Spleen (tissue), 11 donors: Measurements from ENCODE around the gene SLC39A7. TPM values are rescaled to one million over a fixed set of nuclear protein-coding genes. Genes with fewer than 3 reads are reported as not detected.

Source experiments
- DNase-seq: peaks from one replicate; pipeline ENCODE4 v3.0.0-alpha.2; 2020
- H3K27ac ChIP-seq, 8 donors: fragments of 200-600 bp; sonication (generic) in 7 of 8; 1 replicate in 4 of 8; 2 replicates in 4 of 8; pipeline versions ENCODE4 v1.5.0 to v1.8.0; 2016 to 2021; ENCODE audit warnings: inconsistent platforms in 4 of 8, mild to moderate bottlenecking in 4 of 8, moderate library complexity in 1 of 8
- H3K27me3 ChIP-seq, 7 donors: fragments of 200-600 bp; sonication (generic) in 6 of 7; replicated peaks in 1 of 7; 1 replicate in 4 of 7; 2 replicates in 3 of 7; pipeline versions ENCODE4 v1.5.0 to v1.8.0; 2016 to 2021; ENCODE audit warnings: inconsistent platforms in 3 of 7, mild to moderate bottlenecking in 1 of 7
- H3K36me3 ChIP-seq, 6 donors: fragments of 200-600 bp; sonication (generic) in 5 of 6; 1 replicate in 4 of 6; 2 replicates in 2 of 6; pipeline versions ENCODE4 v1.5.0 to v1.8.0; 2016 to 2021; ENCODE audit warnings: inconsistent platforms in 2 of 6
- H3K4me1 ChIP-seq, 6 donors: fragments of 200-600 bp; sonication (generic) in 5 of 6; 1 replicate in 3 of 6; 2 replicates in 3 of 6; pipeline versions ENCODE4 v1.5.0 to v1.8.0; 2016 to 2021; ENCODE audit warnings: inconsistent platforms in 3 of 6
- H3K4me3 ChIP-seq, 8 donors: fragments of 200-600 bp; sonication (generic) in 7 of 8; 1 replicate in 4 of 8; 2 replicates in 4 of 8; pipeline versions ENCODE4 v1.5.0 to v1.8.0; 2016 to 2021; ENCODE audit warnings: inconsistent platforms in 4 of 8, mild to moderate bottlenecking in 4 of 8, moderate library complexity in 2 of 8
- H3K9me3 ChIP-seq, 8 donors: fragments of 200-600 bp; sonication (generic) in 7 of 8; 1 replicate in 4 of 8; 2 replicates in 4 of 8; pipeline versions ENCODE4 v1.5.0 to v1.8.0; 2016 to 2021; ENCODE audit warnings: inconsistent platforms in 4 of 8
- POLR2A ChIP-seq, 3 donors: fragments of 450-650 bp; IDR thresholded peaks; one replicate each; pipeline ENCODE4 v1.5.1; 2017; ENCODE audit warnings: antibody characterized with exemption in 3 of 3, mild to moderate bottlenecking in 1 of 3
- POLR2AphosphoS5 ChIP-seq, 3 donors: sonication (generic); formaldehyde crosslinking; IDR thresholded peaks; one replicate each; pipeline ENCODE4 v1.5.1; 2017; ENCODE audit warnings: antibody characterized with exemption in 3 of 3
- WGBS, 5 donors: extraction: QIAGEN DNeasy Blood & Tissue Kit in 3 of 5; methylation state at CpG; one replicate each; pipeline versions ENCODE4 v1.1.5 to v1.1.7; 2013 to 2018; 5-methylcytosine and 5-hydroxymethylcytosine counted together
- intact Hi-C: fragments of 100-400 bp; cut with DNase I; formaldehyde crosslinking; loops from one replicate; pipeline ENCODE4 v1.15.0; 2023; ENCODE audit warnings: low total_unique reads
- polyA plus RNA-seq, 3 donors: library from polyadenylated mRNA; stranded (reverse); fragments of 200-250 nt; gene quantifications; one replicate each; pipeline ENCODE4 v1.2.1, GENCODE V29; 2013
- total RNA-seq, 7 donors: library from RNA; depleted of rRNA in 3 of 7; stranded (reverse); fragments of >200 nt in 3 of 7; fragmentation: NEBNext Ultra II Directional in 4 of 7; extraction: Animal tissue kit (Norgen Biotek cat#: 25700) in 4 of 7; gene quantifications; one replicate each; pipeline versions ENCODE4 v1.1.0 to v1.2.1, GENCODE V29; 2016 to 2021
- TF ChIP-seq, protein P1 (sequence below), 11 experiments: fragments of 200-600 bp in 7 of 11; fragments of 450-650 bp in 4 of 11; sonication (generic) in 4 of 11; IDR thresholded peaks in 8 of 11; conservative IDR thresholded peaks in 3 of 11; 1 replicate in 7 of 11; 2 replicates in 4 of 11; pipeline versions ENCODE4 v1.4.0 to v1.8.0; 2016 to 2021; ENCODE audit warnings: antibody characterized with exemption in 11 of 11, inconsistent platforms in 4 of 11, mild to moderate bottlenecking in 1 of 11
- donor health status: healthy with polysubstance abuse.
- donor health status: DM: no; HTN: no; CAD: no; lungs with moderate emphysema.
- donor health status: DM: no; HTN: no; CAD: no.
- donor health status: Bipolar disorder and iron deficiency.
- donor health status: healthy.
- donor health status: DM: no; HTN: no; CAD: no.
- donor health status: DM: yes; HTN: yes; CAD: no.

Gene SLC39A7
- total and polyA plus RNA-seq, 10 donors = 28.8 to 58.7 (median 45.3) TPM

GRCh38 chr6:33235221-33235634 lies 34.6 kb downstream of the SLC39A7 start:
- Histone ChIP-seq H3K9me3 (no peaks in the 10 kb centered on the region), H3K27me3 (peaks cover 0 to 50% (median 0%) of the 10 kb centered on the region in 7 donors), H3K4me1 (no peaks in the 10 kb centered on the region), H3K36me3 (no peaks in the 10 kb centered on the region), H3K27ac (no peak overlapping the region), H3K4me3 (no peak overlapping the region)
- no peak for DNase-seq
- TF ChIP-seq, protein P1, sequence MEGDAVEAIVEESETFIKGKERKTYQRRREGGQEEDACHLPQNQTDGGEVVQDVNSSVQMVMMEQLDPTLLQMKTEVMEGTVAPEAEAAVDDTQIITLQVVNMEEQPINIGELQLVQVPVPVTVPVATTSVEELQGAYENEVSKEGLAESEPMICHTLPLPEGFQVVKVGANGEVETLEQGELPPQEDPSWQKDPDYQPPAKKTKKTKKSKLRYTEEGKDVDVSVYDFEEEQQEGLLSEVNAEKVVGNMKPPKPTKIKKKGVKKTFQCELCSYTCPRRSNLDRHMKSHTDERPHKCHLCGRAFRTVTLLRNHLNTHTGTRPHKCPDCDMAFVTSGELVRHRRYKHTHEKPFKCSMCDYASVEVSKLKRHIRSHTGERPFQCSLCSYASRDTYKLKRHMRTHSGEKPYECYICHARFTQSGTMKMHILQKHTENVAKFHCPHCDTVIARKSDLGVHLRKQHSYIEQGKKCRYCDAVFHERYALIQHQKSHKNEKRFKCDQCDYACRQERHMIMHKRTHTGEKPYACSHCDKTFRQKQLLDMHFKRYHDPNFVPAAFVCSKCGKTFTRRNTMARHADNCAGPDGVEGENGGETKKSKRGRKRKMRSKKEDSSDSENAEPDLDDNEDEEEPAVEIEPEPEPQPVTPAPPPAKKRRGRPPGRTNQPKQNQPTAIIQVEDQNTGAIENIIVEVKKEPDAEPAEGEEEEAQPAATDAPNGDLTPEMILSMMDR (IDR thresholded peaks at IDR 0.05 in 8 of 11, conservative IDR thresholded peaks at IDR 0.05 in 3 of 11) = no peak
- TF ChIP-seq POLR2AphosphoS5 (IDR thresholded peaks at IDR 0.05) (no peak), POLR2A (IDR thresholded peaks at IDR 0.05) (no peak)
- intact Hi-C loops = loop anchor here (10.0 kb wide), 1 partner anchor 230 kb away; the partner anchor contains the start of gene HLA-DOA
- WGBS, 5 donors = 37 to 48% (median 45%) methylated on average over 6 of the region's 6 CpGs

GRCh38 chr6:33236328-33236727 lies 35.7 kb downstream of the SLC39A7 start:
- Histone ChIP-seq H3K4me1 (no peaks in the 10 kb centered on the region), H3K27ac (no peak overlapping the region), H3K27me3 (peaks cover 0 to 57% (median 0%) of the 10 kb centered on the region in 7 donors), H3K4me3 (no peak overlapping the region), H3K9me3 (no peaks in the 10 kb centered on the region), H3K36me3 (no peaks in the 10 kb centered on the region)
- intact Hi-C loops = loop anchor here (10.0 kb wide), 1 partner anchor 232 kb away; the partner anchor contains the start of gene HLA-DOA
- no peak for DNase-seq
- no peak for TF ChIP-seq POLR2A (IDR thresholded peaks at IDR 0.05)
- TF ChIP-seq POLR2AphosphoS5 (IDR thresholded peaks at IDR 0.05) = no peak
- TF ChIP-seq, protein P1 (IDR thresholded peaks at IDR 0.05 in 8 of 11, conservative IDR thresholded peaks at IDR 0.05 in 3 of 11) = no peak

DNA sequence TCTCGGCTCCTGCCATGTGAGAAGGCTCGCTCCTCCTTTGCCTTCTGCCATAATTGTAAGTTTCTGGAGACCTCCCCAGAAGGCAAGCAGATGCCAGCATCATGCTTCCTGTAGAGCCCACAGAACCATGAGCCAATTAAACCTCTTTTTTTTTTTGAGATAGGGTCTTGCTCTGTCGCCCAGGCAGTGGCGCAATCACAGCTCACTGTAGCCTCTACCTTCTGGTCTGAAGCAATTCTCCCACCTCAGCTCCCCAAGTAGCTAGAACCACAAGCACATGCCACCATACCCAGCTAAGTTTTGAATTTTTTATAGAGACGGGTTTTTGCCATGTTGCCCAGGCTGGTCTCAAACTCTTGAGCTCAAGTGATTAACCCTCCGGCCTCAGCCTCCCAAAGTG lies 36.2 kb downstream of the SLC39A7 start:
- Histone ChIP-seq H3K36me3 (no peaks in the 10 kb centered on the region), H3K27ac (no peak overlapping the region), H3K9me3 (no peaks in the 10 kb centered on the region), H3K4me3 (no peak overlapping the region), H3K27me3 (peaks cover 0 to 57% (median 0%) of the 10 kb centered on the region in 7 donors), H3K4me1 (no peaks in the 10 kb centered on the region)
- DNase-seq = no peak
- WGBS, 5 donors = 85 to 94% (median 88%) methylated on average over 6 of the region's 6 CpGs
- intact Hi-C loops = loop anchor here (10.0 kb wide), 1 partner anchor 232 kb away; the partner anchor contains the start of gene HLA-DOA
- TF ChIP-seq POLR2AphosphoS5 (IDR thresholded peaks at IDR 0.05) = no peak
- TF ChIP-seq POLR2A (IDR thresholded peaks at IDR 0.05) = no peak
- TF ChIP-seq, protein P1 (IDR thresholded peaks at IDR 0.05 in 8 of 11, conservative IDR thresholded peaks at IDR 0.05 in 3 of 11) = no peak

DNA sequence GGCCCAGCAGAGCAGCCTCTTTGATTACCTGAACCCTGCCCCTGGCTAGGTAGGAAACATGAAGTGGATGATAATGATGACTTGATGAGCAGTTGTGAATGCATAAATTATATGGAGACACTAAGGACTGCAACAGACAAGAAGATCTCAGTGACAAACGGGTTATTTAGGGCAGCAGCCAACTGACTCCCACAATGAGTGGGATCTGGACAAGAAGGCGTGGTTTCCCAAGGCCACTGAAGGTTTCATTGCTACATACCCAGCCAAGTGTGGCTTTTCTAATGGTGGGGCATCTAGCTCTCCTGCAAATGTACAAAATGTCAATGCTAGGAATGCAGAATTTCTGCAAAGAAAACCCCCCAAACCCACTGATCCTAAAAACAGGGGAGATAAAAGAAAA lies 37.1 kb downstream of the SLC39A7 start:
- TF ChIP-seq POLR2AphosphoS5 (IDR thresholded peaks at IDR 0.05) (no peak), POLR2A (IDR thresholded peaks at IDR 0.05) (no peak)
- TF ChIP-seq, protein P1 (IDR thresholded peaks at IDR 0.05 in 8 of 11, conservative IDR thresholded peaks at IDR 0.05 in 3 of 11) = no peak
- Histone ChIP-seq H3K4me1 (no peaks in the 10 kb centered on the region), H3K36me3 (no peaks in the 10 kb centered on the region)

More for the DNA sequence above, 37.1 kb downstream of the SLC39A7 start:
- H3K27me3 ChIP-seq = peaks cover 0 to 51% (median 0%) of the 10 kb centered on the region in 7 donors
- no peak for DNase-seq
- no peak overlapping the region for H3K4me3 ChIP-seq
- WGBS, 5 donors = 46 to 70% (median 56%) methylated on average over 2 of the region's 2 CpGs
- intact Hi-C loops = loop anchor here (10.0 kb wide), 1 partner anchor 233 kb away; the partner anchor contains the start of gene HLA-DOA
- H3K27ac ChIP-seq = no peak overlapping the region
- no peaks in the 10 kb centered on the region for H3K9me3 ChIP-seq
